Stimulated activated CD4-positive, alpha-beta T cell treated with anti-CD3 and anti-CD28 coated beads, Interleukin-15, amount 100 ng/mL, for 48 hours (primary cell): ENCODE results near the gene PTPRN2.
"Not testable (repeated sequence)": the region's sequence is repeated elsewhere in the genome, so short reads cannot be mapped to it uniquely, and the experiment has no call there.

ENCODE experiments used
- DNase-seq, 2 donors: peaks; one replicate each; pipeline ENCODE4 v3.0.0-alpha.2; 2020; ENCODE audit warnings: low read depth in 2 of 2

The PTPRN2 gene

DNA sequence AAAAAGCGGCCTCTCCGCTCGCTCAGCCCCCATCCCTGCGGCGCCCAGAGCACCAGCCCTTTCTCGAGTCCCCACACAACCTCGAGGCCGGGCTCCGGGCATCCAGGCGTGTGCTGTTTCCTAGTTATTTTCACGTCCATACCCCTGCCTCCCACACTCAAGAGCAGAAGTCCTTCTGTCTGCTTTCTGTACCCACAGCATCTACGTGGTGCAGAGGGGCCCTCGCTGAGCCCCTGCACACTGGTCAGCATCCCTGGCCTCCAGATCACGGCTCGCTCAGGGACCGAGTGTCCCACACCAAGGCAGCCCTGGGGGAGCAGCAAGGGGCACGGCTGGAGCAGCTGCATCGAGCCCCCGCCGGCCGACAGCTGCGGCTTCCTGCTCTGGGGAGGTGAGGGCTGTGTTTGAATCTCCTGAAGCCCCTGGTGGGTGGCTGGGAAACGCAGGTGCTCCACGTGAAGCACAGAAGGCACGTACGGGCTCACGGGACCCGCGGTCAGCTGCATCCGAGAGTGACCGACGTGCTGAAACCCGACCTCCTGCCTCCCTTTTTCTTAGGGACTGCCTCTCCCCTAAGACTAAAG lies 917.8 kb downstream of the PTPRN2 start:
- no peak for DNase-seq

DNA sequence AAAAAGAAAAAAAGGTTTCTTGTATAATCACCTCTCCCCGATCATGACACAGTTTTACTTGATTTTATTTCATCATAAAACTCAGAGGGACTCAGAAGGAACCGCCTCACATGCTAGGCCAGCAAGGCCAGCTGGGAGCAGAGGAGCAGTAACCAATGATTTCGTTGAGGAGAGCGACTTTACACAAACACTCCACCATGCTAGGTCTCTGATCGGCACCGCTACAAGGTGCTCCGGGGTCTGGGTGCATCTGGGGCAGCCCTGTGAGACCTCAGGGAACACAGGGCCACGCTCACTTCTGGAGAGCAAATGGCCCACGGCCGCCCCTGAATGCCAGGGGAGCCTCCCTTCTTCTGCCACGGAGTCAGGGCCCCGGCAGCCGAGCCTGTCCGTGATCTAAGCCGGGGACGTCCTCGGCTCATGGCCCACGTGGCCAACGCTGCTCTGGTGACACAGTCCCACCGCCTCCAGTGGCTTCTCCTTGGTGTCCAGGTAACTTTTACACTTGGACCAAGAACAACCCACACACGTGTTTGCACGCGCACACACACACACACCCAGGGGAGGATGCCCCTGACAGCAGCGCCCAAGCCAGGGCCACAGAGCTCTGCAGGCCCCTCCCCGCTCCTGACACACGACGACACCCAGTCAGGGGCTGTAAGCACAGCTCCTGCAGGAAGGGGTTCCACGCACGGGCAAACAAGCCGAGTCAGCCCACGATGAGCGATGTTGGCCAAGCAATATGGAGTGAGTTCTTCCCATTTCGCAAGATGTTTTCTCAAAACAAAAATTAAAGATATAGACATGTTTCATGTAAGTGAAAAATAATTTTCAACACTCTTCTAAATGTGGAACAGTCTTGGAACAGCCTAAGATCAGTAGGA lies 918.5 kb downstream of the PTPRN2 start:
- DNase-seq: no peak

DNA sequence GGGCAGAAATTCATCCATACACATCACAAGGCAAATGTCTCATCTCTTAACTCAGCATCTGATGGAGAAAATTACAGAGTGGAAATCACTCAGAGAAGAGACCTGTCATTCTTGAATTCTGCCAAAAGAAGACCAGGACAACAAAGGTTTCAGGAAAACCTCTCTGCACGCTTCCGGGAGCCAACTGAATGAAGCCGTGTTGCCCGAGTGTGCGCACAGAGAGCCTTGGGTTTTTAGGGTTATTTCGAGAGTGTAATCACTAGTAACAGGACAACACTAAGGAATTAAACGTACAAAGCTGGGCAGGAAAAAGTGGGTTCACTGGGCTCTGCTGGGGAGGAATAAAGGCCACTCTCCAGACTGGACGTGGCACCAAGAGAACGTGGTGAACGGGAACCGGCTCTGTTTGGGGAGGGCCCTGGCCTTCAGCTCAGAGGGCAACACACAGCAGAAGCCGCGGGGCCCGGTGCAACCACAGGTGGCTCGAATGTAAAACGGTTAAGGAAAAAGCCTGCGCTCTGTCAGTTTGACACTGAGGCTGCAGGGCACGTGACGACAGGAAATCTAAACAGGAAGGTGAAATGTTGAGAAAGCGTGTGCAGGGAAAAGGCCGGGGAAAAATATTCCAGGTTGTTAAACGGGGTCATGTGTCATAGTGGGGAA lies 919.3 kb downstream of the PTPRN2 start:
- DNase-seq: no peak

DNA sequence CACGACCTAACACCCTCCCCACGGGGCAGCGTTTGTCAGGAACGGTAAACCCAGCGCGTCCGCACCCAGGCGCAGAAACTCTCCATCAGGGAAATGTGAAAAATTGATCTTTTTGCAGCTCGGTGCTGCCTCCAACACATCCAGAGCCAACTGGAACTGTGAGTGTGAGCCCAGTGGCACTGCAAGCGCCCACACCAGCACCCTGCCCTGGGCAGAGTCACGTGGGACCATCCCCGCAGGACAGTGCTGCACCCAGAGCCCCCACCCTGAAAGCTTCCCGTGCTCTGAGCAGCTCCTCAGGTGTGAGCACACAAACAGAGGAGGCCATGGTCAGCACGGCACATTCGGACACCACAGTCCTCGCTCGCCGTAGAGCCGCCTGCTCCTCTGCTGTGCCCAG lies 919.9 kb downstream of the PTPRN2 start:
- no peak for DNase-seq

DNA sequence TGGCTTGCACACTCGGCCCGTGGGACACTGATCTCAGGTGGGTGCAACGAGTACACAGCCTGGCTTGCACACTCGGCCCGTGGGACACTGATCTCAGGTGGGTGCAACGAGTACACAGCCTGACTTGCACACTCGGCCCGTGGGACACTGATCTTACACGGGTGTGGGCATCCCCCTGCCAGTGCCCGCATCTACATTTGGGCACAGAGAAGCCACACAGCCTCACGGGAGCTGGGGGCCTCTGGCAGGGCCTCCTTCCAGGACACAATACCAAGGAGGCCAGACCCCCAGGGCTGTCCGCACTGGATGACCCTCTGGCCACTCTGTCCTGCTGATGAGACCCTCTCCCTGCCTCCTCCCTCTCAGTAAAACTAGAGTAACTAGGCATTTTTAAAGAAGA lies 920.4 kb downstream of the PTPRN2 start:
- no peak for DNase-seq

DNA sequence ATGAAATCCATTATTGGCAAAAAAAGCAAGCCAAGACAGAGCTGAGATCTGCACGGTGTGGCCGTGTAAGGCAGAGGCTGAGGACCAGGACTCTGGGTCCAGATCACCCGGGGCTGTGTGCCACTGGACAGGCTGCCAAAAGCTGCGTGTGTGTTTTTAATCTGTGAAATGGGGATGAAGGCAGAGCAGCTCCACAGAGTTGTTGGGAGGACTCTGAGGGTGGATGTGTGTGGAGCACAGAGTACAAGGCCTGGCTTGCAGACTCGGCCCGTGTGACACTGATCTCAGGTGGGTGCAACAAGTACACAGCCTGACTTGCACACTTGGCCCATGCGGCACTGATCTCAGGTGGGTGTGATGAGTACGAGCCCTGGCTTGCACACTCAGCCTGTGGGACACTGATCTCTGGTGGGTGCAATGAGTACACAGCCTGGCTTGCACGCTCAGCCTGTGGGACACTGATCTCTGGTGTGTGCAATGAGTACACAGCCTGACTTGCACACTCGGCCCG lies 921.0 kb downstream of the PTPRN2 start:
- DNase-seq: no peak

DNA sequence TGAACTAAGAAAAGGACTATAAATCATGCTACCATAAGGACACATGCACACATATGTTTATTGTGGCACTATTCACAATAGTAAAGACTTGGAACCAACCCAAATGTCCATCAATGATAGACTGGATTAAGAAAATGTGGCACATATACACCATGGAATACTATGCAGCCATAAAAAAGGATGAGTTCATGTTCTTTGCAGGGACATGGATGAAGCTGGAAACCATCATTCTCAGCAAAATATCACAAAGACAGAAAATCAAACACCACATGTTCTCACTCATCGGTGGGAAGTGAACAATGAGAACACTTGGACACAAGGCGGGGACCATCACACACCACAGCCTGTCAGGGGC lies 922.0 kb downstream of the PTPRN2 start:
- not testable (repeated sequence) for DNase-seq

DNA sequence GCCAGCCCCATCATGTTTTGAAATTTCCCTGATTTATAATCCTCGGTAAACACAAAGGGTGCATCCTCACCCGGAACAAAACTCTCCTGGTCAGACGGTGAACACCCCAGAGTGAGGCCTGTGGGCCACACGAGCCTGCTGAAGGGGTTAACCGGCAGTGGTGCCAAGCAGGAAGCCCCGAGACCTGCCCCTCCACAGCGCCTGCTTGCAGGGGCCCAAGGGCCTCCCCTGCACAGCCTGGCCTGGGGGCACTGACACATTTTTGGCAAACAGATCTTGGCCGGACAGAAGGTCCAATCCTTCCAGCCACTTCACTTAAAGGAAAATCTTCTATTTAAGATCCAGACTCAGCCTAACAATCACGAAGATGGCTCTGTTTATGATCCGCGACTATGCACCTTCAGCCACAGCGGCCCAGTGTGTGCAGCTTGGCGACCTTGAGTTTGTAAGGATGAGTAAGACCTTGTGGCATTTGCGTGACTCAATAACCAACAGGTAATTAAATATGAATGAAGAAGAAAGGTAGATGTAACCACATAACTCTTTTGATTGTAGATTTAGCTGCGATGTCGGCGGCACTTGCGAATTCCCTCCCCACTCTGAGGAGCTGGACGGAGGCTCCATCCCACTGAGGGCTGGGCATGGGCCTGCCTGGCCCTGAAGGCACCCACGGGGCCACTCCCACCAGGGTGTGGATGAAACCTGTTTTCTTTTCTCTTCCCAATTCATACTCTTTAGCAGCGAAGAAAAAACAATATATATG lies 922.6 kb downstream of the PTPRN2 start:
- no peak for DNase-seq

DNA sequence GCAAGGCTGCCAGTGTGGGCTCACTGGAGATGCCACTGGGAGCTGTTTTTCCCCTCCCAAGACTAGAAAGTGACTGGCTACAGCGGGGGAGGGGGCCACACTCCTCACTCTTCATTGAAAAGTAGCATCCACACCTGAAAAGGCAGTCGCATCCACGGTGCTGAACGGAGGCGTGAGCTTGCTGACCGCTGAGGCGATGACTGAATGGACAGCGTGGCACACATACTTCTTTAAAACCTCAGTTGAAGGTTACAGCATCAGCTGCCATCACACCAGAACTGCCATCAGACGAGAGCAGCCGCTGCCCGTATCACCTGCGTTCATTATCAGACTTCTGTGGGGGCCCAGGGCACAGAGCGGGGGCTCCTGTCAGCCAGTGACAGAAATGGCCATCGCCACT lies 923.6 kb downstream of the PTPRN2 start:
- no peak for DNase-seq

DNA sequence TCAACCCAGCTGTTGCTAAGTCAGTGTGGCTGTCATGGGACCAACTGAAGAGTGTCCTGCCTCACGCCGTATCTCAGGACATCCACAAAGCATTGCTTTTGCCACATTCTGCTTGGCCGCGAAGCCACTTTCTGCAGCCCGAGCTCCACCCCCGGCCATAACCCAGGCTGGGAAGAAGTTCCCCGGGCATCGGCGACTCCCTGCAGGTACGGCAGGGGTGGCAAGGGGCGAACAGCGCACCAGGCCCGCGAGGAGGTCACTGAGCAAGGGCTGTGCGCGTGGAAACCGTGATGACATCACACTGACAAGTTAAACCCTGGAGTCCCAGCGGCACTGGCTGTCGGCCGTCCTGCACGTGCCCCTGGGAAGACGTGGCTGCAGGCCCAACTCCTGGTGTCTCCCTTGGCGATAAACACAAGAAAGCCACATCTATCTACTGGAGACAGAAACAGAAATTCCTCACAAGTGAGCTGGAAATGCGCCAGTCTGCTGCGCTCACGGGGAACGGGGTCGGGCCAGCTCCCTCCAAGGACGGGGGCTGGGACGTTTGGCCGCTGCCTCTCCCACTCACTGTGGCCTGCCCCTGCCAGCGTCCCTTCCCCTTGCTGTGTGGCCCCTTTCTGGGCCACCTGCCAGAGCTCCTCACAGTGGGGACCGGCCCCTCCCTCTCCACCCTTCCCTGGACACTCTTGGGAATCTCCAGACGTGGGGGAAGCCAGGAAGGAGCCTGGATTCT lies 924.5 kb downstream of the PTPRN2 start:
- no peak for DNase-seq

DNA sequence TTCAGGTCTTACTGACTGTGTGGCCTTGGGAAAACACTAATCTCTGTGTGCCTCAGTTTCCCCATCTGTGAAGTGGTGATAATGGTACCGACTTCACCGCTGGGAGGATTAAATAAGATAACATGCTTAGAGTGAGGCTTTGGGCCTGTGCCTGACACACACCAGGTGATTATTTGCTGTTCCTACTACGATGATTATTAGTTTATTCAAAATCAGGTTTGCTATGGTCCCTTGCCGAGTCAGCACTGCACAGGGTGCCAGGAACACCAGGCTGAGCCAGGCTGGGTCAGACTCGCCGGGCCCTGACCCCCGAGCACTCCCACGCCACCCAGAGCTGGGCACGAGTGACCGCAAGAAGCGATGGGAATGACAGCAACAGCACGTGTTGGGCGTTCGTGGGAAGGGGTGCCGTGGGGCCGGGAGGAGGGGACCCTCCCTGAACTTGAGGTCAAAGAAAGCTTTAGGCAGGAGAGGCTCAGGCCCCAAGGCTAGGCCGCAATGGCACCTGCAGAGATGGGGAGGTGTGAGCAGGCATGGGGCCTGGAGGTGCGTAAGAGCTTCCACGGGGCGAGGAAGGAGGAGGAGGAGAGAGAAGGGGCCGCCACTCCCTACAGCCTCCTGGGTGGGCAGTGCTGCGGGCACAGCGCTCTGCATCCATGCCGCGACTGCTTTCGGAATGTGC lies 925.4 kb downstream of the PTPRN2 start:
- no peak for DNase-seq

DNA sequence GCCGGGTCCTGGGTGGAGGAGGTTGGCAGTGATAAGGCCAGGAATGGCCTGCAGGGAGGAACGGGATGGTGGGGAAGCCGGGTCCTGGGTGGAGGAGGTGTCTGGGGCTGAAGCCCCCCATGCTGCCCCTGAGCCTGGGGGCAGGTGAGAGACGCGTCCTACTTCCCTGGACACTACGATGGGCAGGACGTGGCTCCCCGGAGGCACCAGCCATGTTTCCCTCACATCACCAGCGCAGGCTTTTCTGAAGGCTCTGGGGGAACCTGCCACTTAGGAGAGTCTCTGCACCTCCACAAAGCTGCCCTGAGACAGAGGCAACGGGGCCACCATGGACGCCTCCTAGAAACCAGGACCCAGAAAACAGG lies 926.0 kb downstream of the PTPRN2 start:
- no peak for DNase-seq

DNA sequence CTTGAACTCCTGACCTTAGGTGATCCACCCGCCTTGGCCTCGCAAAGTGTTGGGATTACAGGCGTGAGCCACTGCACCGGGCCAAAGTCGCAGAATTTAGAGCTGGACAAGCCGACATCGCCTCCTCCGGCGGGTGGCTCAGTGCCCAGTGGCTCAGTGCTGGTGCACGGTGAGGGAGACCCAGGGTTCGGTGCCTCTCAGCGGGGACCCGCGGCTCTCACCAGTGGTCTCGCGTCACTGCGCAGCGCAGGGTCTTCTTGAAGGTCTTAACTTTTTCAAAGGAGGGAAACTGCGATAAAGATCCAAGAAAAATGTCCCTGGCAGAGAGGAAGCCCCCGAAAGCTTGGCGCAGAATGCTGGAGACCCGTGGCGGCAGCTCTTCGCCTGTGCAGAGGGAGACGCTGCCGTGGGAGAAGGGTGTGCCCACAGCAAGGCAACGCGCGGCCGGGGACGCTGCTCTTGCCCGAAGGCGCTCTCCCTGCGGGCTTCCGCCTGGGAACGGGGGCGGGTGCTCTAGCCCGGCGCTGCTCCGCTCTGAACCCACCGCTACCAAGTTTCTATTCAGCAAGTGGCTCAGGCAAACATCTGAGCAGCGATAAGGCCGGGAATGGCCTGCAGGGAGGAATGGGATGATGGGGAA lies 926.5 kb downstream of the PTPRN2 start:
- DNase-seq: no peak

DNA sequence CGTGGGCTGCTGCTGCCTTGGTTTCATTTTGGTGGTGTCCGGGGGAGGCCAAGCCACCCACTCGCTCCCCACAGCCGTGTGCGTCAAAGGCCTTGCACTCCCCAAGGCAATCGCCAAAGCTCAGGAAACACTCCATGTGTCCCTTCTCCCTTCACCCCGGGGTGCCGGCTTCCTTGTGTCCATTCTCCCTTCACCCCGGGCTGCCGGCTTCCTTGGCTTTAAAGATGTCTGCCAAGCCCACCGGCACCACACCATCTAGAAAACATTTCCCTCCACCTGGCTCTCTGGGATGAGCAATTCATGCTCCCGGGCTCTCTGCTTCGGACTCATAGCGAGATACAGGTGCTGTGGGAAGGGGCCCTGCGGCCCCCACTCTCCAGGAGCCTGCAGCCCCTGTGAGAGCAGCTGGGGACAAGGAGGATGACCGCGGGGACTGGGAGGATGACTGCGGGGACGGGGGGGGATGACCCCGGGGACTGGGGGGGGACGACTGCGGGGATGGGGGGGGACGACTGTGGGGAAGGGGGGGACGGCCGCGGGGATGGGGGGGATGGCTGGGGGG lies 928.7 kb downstream of the PTPRN2 start:
- DNase-seq: no peak

DNA sequence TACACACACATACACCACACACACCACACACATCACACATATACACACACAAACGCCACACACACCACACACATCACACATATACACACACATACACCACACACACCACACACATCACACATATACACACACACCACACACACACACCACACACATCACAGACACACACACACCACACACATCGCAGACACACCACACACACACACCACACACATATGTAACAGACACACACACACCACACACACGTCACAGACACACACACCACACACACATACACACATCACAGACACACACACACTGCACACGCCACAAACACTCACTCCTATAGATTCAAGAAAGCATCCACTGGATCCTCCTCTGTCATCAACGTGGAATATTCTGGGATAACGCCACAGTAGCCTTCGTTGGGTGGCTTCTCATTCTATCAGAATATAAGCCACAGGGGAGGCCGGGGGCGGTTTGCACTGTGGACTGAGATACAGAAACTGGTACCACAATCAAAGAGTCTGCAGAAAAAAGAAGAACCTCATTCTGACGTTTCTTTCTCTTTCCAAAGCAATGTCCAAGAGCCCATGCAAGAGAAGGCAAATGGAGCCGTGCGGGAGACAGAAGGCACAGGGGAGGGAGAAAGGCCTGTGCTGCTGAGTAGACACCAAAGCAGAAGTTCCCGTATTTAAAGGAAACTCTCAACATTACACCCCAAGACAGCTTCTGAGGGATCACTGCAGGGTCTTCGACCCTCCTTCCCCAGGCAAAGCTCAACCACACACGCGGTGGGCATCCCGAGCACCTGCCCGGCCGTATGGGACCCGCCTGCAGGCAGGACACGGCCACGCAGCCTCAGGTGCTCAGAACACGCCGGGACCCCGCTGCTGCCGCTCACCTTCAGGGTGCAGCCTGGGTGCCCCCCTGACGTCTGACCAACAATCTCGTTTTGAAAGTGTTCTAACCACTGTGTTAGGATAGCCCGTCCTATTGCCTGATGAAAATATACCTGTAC lies 929.6 kb downstream of the PTPRN2 start:
- no peak for DNase-seq

DNA sequence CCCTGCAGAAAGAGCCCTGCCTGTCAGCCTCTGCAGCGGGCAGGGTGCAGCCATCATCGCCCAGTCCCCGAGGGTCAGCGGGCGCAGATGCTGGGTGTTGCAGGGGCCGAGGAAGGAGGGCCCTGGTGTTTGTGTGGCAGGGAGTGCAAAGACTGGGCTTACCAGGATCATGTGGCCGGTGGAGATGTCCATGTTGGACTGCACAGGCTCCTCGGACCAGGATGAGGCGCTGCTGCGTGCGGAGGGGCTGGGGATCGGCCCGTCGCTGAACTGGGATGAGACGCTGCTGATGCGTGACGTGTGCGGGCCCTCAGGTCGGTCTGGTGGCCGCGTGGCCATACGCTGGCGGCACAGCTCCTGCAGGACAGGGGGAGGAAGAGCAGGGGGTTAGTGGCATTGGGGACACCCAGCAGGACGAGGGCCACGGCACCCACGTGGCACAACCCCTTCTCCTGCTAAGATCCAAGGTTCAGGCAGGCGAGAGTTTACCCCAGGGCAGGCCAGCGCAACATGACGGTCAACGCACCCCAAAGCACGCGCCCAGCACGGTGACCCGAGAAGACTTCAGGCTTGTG lies 931.3 kb downstream of the PTPRN2 start:
- no peak for DNase-seq

DNA sequence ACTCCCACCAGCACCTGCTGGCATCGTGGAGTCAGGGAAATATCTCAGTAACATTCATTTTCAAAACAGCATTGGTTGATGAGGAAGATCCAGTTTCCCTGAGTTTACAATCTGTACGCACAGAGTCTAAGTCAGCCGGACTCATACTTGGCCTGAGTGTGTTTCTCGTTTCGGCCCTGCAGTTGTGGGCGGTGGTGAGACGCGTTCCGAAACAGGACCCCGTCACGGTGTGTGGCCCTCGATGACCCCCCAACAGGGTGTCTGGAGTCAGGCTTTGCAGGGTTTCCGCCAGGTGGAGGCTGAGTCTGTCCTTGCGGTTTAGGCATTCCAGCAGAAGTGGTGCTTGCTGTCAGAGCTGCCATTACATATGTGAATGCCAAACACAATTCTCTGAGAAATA lies 933.3 kb downstream of the PTPRN2 start:
- no peak for DNase-seq

DNA sequence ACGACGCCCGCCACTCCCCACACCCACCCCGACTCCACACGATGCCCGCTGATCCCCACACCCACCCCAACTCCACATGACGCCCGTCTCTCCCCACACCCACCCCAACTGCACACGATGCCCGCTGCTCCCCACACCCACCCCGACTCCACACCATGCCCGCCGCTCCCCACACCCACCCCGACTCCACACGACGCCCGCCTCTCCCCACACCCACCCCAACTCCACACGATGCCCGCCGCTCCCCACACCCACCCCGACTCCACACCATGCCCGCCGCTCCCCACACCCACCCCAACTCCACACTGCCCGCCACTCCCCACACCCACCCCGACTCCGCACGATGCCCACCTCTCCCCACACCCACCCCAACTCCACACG lies 933.8 kb downstream of the PTPRN2 start:
- DNase-seq: no peak
